ENCODE measurements around the gene WNT8B. TPM values are rescaled to one million over a fixed set of nuclear protein-coding genes. Genes with fewer than 3 reads are reported as not detected.

Gene WNT8B
- total and polyA plus RNA-seq, 3 experiments from 2014 or later, result not detected

DNA sequence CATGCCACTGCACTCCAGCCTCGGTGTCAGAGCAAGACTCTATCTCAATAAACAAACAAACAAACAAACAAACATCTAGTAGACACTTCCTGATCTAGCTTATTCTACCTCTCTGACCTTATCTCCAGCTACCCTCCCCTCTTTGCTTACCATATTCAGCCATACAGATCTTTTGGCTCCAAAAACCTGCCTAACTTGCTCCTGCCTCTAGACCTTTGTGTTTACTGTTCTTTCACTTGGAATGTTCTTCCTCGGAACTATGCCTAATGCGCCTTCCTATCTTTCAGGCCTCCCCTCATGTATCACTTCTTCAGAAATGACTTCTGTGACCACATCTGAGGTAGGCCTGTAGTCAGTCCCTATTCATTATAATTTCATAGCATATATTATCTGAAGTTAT lies 20.3 kb upstream of the WNT8B start:
- H3K9me3 Mint-ChIP-seq, result no peaks in the 10 kb centered on the region
- no peak overlapping the region for H3K27ac ChIP-seq (ENCODE audit: low read depth, low read length)
- H3K4me1 ChIP-seq (ENCODE audit: insufficient read depth, low read length), result no peaks in the 10 kb centered on the region
- ChIA-PET POLR2A (no interaction called here), CTCF (no interaction called here)
- H3K27ac Mint-ChIP-seq, result no peak overlapping the region
- H3K36me3 ChIP-seq (ENCODE audit: insufficient read depth, low read length), result no peaks in the 10 kb centered on the region
- H3K27me3 Mint-ChIP-seq, result peaks cover 0 to 12% of the 10 kb centered on the region in 2 donors
- H3K36me3 Mint-ChIP-seq, result no peaks in the 10 kb centered on the region
- H3K4me3 ChIP-seq (ENCODE audit: low read length), result no peak overlapping the region
- H3K27me3 ChIP-seq (ENCODE audit: insufficient read depth, low read length, poor library complexity, severe bottlenecking), result no peaks in the 10 kb centered on the region
- H3K4me1 Mint-ChIP-seq, result no peaks in the 10 kb centered on the region
- no peak for DNase-seq
- H3K4me3 Mint-ChIP-seq, result no peak overlapping the region
- H3K9me3 ChIP-seq (ENCODE audit: low read length), result no peaks in the 10 kb centered on the region

- Histone ChIP-seq H3K4me3 (ENCODE audit: low read length) (no peak overlapping the region), H3K4me1 (ENCODE audit: insufficient read depth, low read length) (no peaks in the 10 kb centered on the region), H3K27ac (ENCODE audit: low read depth, low read length) (no peak overlapping the region), H3K36me3 (ENCODE audit: insufficient read depth, low read length) (no peaks in the 10 kb centered on the region), H3K27me3 (ENCODE audit: insufficient read depth, low read length, poor library complexity, severe bottlenecking) (no peaks in the 10 kb centered on the region), H3K9me3 (ENCODE audit: low read length) (no peaks in the 10 kb centered on the region)
- no peaks in the 10 kb centered on the region for H3K9me3 Mint-ChIP-seq
- H3K27ac Mint-ChIP-seq, result peak overlapping the region in 1 of 8 donors; percentile 6
- H3K4me1 Mint-ChIP-seq, result no peaks in the 10 kb centered on the region
- peaks cover 0 to 20% of the 10 kb centered on the region in 2 donors for H3K27me3 Mint-ChIP-seq
- CTCF ChIA-PET, result no interaction called here
- no peak overlapping the region for H3K4me3 Mint-ChIP-seq
- H3K36me3 Mint-ChIP-seq, result no peaks in the 10 kb centered on the region
- POLR2A ChIA-PET, result no interaction called here
- DNase-seq, result no peak
These were observed 16.6 kb upstream of the WNT8B start for GRCh38 chr10:100446130-100446761.

- no peak overlapping the region for H3K27ac Mint-ChIP-seq
- H3K27me3 Mint-ChIP-seq, result peaks cover 2 to 29% of the 10 kb centered on the region in 2 donors
- no peaks in the 10 kb centered on the region for H3K4me1 ChIP-seq (ENCODE audit: insufficient read depth, low read length)
- H3K4me3 ChIP-seq (ENCODE audit: low read length), result no peak overlapping the region
- H3K36me3 Mint-ChIP-seq, result no peaks in the 10 kb centered on the region
- no peaks in the 10 kb centered on the region for H3K4me1 Mint-ChIP-seq
- CTCF ChIA-PET, result interaction anchor here (1.4 kb wide), 1 partner anchor 71 kb away, joined by 3 read pairs; no protein-coding TSS in a partner anchor
- no peaks in the 10 kb centered on the region for H3K9me3 Mint-ChIP-seq
- H3K27ac ChIP-seq (ENCODE audit: low read depth, low read length), result no peak overlapping the region
- no peak overlapping the region for H3K4me3 Mint-ChIP-seq
- no peaks in the 10 kb centered on the region for H3K27me3 ChIP-seq (ENCODE audit: insufficient read depth, low read length, poor library complexity, severe bottlenecking)
- no peak for DNase-seq
- POLR2A ChIA-PET, result no interaction called here
- H3K36me3 ChIP-seq (ENCODE audit: insufficient read depth, low read length), result no peaks in the 10 kb centered on the region
- H3K9me3 ChIP-seq (ENCODE audit: low read length), result no peaks in the 10 kb centered on the region
These were observed 15.1 kb upstream of the WNT8B start for GRCh38 chr10:100447663-100448062.

DNA sequence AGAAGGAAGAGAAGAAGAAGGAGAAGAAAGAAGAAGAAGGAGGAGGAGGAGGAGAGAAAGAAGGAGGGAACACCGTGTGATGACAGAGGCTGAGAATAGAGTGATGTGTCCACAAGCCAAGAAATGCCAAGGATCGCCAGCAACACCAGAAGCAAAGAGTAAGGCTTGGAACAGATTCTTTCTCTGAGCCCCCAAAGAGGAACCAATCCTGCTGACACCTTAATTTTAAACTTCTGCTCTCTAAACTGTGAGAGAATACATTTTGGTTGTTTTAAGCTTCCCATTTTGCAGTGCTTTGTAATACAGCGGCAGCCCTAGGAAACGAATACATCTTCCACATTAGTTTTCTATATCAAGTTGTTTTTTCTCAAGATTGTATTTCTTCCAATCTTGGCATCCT lies 13.9 kb upstream of the WNT8B start:
- H3K9me3 Mint-ChIP-seq, result no peaks in the 10 kb centered on the region
- Histone ChIP-seq H3K27ac (ENCODE audit: low read depth, low read length) (no peak overlapping the region), H3K4me1 (ENCODE audit: insufficient read depth, low read length) (no peaks in the 10 kb centered on the region), H3K27me3 (ENCODE audit: insufficient read depth, low read length, poor library complexity, severe bottlenecking) (no peaks in the 10 kb centered on the region), H3K36me3 (ENCODE audit: insufficient read depth, low read length) (no peaks in the 10 kb centered on the region), H3K4me3 (ENCODE audit: low read length) (no peak overlapping the region), H3K9me3 (ENCODE audit: low read length) (no peaks in the 10 kb centered on the region)
- no peak overlapping the region for H3K27ac Mint-ChIP-seq
- H3K4me3 Mint-ChIP-seq, result no peak overlapping the region
- H3K4me1 Mint-ChIP-seq, result no peaks in the 10 kb centered on the region
- H3K36me3 Mint-ChIP-seq, result no peaks in the 10 kb centered on the region
- CTCF ChIA-PET, result interaction anchor here (1.4 kb wide), 1 partner anchor 70 kb away, joined by 3 read pairs; no protein-coding TSS in a partner anchor
- peaks cover 2 to 29% of the 10 kb centered on the region in 2 donors for H3K27me3 Mint-ChIP-seq
- no peak for DNase-seq
- POLR2A ChIA-PET, result no interaction called here

DNA sequence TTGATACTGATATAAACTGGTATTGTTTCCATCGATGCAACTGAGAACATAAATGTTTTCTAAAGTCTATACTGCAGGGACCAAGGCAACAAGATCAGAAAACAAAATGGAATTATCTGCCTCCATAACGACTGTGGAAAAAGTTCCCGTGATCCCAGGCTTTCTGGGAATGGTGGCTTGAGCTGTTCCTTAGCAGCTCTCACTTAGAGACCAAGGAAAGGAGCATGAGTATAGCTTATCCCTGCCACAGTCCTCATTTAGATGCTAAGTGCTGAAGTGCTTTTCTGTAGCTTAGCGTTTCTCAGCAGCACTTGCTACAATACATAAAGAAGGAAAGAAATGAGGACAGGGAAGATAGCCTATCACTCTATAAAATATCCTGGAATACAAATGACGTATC lies 5.5 kb downstream of the WNT8B start:
- ChIA-PET CTCF (interaction anchor here (0.9 to 1.3 kb wide), 2 partner anchors 14 to 31 kb away, joined by 3 to 4 read pairs; no protein-coding TSS in a partner anchor), POLR2A (no interaction called here)
- Histone ChIP-seq H3K4me1 (ENCODE audit: insufficient read depth, low read length) (no peaks in the 10 kb centered on the region), H3K27ac (ENCODE audit: low read depth, low read length) (no peak overlapping the region), H3K27me3 (ENCODE audit: insufficient read depth, low read length, poor library complexity, severe bottlenecking) (no peaks in the 10 kb centered on the region), H3K9me3 (ENCODE audit: low read length) (no peaks in the 10 kb centered on the region), H3K4me3 (ENCODE audit: low read length) (no peak overlapping the region), H3K36me3 (ENCODE audit: insufficient read depth, low read length) (no peaks in the 10 kb centered on the region)
- H3K4me1 Mint-ChIP-seq, result no peaks in the 10 kb centered on the region
- no peak overlapping the region for H3K4me3 Mint-ChIP-seq
- DNase-seq, result no peak
- H3K36me3 Mint-ChIP-seq, result no peaks in the 10 kb centered on the region
- no peak overlapping the region for H3K27ac Mint-ChIP-seq
- no peaks in the 10 kb centered on the region for H3K9me3 Mint-ChIP-seq
- peaks cover 2 to 4% of the 10 kb centered on the region in 2 donors for H3K27me3 Mint-ChIP-seq

DNA sequence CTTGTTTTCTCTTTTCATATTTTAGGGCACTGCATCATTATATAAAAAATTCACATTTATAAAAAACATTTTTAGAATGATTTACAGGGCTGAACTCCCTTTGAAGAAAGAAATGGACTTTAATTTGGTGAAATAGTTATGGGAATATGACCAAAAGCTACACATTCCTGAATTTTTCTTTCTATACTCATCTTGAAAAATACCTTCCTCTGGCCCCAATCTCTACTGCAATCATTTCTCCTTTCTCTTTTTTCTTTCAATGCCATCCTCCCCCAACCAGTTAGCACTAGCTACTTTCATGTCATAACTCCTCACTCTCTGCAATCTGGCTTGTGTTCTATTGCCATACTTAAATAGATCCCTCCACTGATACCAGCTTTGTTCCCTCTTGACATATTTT lies 6.2 kb downstream of the WNT8B start:
- Histone ChIP-seq H3K27ac (ENCODE audit: low read depth, low read length) (no peak overlapping the region), H3K36me3 (ENCODE audit: insufficient read depth, low read length) (no peaks in the 10 kb centered on the region), H3K9me3 (ENCODE audit: low read length) (no peaks in the 10 kb centered on the region), H3K4me3 (ENCODE audit: low read length) (no peak overlapping the region), H3K27me3 (ENCODE audit: insufficient read depth, low read length, poor library complexity, severe bottlenecking) (no peaks in the 10 kb centered on the region), H3K4me1 (ENCODE audit: insufficient read depth, low read length) (no peaks in the 10 kb centered on the region)
- Mint-ChIP-seq H3K9me3 (no peaks in the 10 kb centered on the region), H3K27me3 (peaks cover 2 to 7% of the 10 kb centered on the region in 2 donors), H3K4me3 (no peak overlapping the region), H3K4me1 (no peaks in the 10 kb centered on the region), H3K36me3 (no peaks in the 10 kb centered on the region), H3K27ac (no peak overlapping the region)
- no peak for DNase-seq
- ChIA-PET CTCF (interaction anchor here (1.2 to 1.3 kb wide), 2 partner anchors 13 to 14 kb away, joined by 4 to 5 read pairs; no protein-coding TSS in a partner anchor), POLR2A (no interaction called here)

DNA sequence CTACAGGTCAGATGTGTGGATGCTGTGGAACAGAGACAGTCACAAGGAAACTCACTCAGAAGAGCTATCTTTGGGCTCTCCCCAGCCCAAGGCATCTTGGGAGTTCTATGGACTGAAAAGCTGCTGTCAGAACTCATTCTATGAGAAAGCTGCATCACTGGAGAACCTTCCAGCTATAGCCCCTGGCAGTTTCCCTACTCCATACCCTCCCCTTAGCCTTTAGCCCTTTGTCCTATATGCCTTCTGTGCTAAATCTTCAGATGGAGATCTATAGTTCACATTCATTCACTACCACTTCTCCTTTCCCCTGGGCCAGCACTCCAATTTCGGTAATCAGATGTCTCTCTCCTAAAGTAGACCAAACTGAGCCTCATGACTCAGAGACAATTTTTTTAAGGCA lies 6.9 kb downstream of the WNT8B start:
- no peaks in the 10 kb centered on the region for H3K9me3 ChIP-seq (ENCODE audit: low read length)
- H3K4me3 Mint-ChIP-seq, result no peak overlapping the region
- ChIA-PET CTCF (interaction anchor here (1.2 kb wide), 1 partner anchor 13 kb away, joined by 5 read pairs; no protein-coding TSS in a partner anchor), POLR2A (no interaction called here)
- no peaks in the 10 kb centered on the region for H3K36me3 ChIP-seq (ENCODE audit: insufficient read depth, low read length)
- no peak overlapping the region for H3K27ac ChIP-seq (ENCODE audit: low read depth, low read length)
- H3K27ac Mint-ChIP-seq, result no peak overlapping the region
- no peaks in the 10 kb centered on the region for H3K9me3 Mint-ChIP-seq
- H3K4me1 Mint-ChIP-seq, result no peaks in the 10 kb centered on the region
- no peaks in the 10 kb centered on the region for H3K36me3 Mint-ChIP-seq
- no peak overlapping the region for H3K4me3 ChIP-seq (ENCODE audit: low read length)
- H3K4me1 ChIP-seq (ENCODE audit: insufficient read depth, low read length), result no peaks in the 10 kb centered on the region
- DNase-seq, result no peak
- H3K27me3 ChIP-seq (ENCODE audit: insufficient read depth, low read length, poor library complexity, severe bottlenecking), result no peaks in the 10 kb centered on the region
- peaks cover 2 to 12% of the 10 kb centered on the region in 2 donors for H3K27me3 Mint-ChIP-seq

DNA sequence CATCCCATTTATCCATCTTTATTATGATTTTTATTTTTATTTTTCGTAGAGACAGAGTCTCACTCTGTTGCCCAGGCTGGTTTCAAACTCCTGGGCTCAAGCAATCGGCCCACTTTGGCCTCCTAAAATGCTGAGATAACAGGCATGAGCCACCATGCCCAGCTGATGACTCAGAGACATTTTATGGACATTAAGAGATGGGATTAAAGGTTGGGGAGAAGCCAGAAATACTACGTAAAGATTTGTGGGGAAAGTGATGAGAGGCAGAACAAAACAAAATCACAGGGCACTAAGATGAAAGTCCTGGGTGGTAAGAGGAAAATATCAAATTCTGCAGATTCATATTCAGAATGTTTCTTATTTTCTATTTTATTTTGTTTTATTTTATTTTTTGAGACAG lies 7.6 kb downstream of the WNT8B start:
- POLR2A ChIA-PET, result no interaction called here
- Mint-ChIP-seq H3K4me3 (no peak overlapping the region), H3K4me1 (no peaks in the 10 kb centered on the region), H3K27ac (peak overlapping the region in 1 of 8 donors; percentile 83), H3K36me3 (no peaks in the 10 kb centered on the region), H3K27me3 (peaks cover 2 to 12% of the 10 kb centered on the region in 2 donors), H3K9me3 (no peaks in the 10 kb centered on the region)
- H3K36me3 ChIP-seq (ENCODE audit: insufficient read depth, low read length), result no peaks in the 10 kb centered on the region
- no peak overlapping the region for H3K4me3 ChIP-seq (ENCODE audit: low read length)
- CTCF ChIA-PET, result interaction anchor here (1.2 kb wide), 1 partner anchor 12 kb away, joined by 5 read pairs; no protein-coding TSS in a partner anchor
- no peaks in the 10 kb centered on the region for H3K27me3 ChIP-seq (ENCODE audit: insufficient read depth, low read length, poor library complexity, severe bottlenecking)
- no peak overlapping the region for H3K27ac ChIP-seq (ENCODE audit: low read depth, low read length)
- DNase-seq, result no peak
- H3K9me3 ChIP-seq (ENCODE audit: low read length), result no peaks in the 10 kb centered on the region
- no peaks in the 10 kb centered on the region for H3K4me1 ChIP-seq (ENCODE audit: insufficient read depth, low read length)

All from CD8-positive, alpha-beta memory T cell (primary cell).